Astrocyte of the spinal cord (primary cell): Measurements from ENCODE around the gene INPP4A.

ENCODE experiments used
- DNase-seq: peaks from one replicate; pipeline ENCODE4 v3.0.0; 2011; ENCODE audit warnings: low read depth, low spot score
- H3K4me3 ChIP-seq: 2 replicates; pipeline ENCODE4 v1.5.1; 2011; ENCODE audit warnings: low read depth, mild to moderate bottlenecking, low read length, moderate library complexity
- in situ Hi-C: cut with HindIII; loops from 2 replicates; pipeline ENCODE4 v1.10.0; 2017; ENCODE audit warnings: low sequenced_read_pairs
- TF ChIP-seq, protein P1 (sequence below): IDR thresholded peaks from 2 replicates; pipeline ENCODE4 v1.5.1; 2012; ENCODE audit warnings: low read depth, mild to moderate bottlenecking, low read length, inconsistent platforms

Gene INPP4A

DNA sequence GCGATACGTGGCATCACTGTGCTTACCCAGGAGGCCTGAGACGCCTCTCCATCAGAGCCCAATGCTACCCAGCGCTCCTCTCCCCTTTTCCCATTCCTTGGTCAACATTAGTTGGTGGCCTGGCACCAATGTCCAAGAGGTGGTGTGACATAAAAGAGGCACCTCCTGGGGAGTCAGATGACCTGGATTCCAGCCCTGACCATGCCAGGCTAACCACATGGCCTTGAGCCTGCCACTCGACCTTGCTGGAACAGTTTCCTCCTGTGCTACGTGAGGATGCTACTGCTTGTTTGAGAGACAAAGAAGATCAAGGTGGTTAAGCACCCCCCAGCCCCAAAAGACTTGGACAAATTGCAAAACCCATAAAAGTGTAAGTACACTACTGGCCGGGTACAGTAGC, 76.6 kb downstream of the INPP4A start:
- DNase-seq, result no peak
- no peak overlapping the region for H3K4me3 ChIP-seq
- in situ Hi-C loops, result no loop called here
- TF ChIP-seq, protein P1, sequence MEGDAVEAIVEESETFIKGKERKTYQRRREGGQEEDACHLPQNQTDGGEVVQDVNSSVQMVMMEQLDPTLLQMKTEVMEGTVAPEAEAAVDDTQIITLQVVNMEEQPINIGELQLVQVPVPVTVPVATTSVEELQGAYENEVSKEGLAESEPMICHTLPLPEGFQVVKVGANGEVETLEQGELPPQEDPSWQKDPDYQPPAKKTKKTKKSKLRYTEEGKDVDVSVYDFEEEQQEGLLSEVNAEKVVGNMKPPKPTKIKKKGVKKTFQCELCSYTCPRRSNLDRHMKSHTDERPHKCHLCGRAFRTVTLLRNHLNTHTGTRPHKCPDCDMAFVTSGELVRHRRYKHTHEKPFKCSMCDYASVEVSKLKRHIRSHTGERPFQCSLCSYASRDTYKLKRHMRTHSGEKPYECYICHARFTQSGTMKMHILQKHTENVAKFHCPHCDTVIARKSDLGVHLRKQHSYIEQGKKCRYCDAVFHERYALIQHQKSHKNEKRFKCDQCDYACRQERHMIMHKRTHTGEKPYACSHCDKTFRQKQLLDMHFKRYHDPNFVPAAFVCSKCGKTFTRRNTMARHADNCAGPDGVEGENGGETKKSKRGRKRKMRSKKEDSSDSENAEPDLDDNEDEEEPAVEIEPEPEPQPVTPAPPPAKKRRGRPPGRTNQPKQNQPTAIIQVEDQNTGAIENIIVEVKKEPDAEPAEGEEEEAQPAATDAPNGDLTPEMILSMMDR, result no peak

DNA sequence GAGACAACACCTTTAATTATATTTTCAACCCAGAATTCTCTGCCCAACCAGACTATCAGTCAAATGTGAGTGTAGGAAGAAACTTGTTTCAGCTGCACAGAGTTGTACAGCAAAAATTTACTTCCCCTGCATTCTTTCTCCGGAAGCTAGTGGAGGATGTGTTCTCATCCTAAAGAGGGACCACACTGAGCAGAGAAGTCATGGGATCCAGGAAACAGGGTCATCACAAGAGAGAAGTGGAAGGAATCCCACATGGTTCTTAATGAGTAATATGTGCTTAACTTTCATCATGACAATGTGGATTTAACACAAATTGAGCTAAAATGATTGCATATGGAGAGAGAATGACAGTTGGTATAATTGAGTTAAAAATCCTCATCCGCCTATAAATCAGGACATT, 78.2 kb downstream of the INPP4A start:
- no peak for DNase-seq
- H3K4me3 ChIP-seq, result no peak overlapping the region
- TF ChIP-seq, protein P1, result no peak
- in situ Hi-C loops, result no loop called here

DNA sequence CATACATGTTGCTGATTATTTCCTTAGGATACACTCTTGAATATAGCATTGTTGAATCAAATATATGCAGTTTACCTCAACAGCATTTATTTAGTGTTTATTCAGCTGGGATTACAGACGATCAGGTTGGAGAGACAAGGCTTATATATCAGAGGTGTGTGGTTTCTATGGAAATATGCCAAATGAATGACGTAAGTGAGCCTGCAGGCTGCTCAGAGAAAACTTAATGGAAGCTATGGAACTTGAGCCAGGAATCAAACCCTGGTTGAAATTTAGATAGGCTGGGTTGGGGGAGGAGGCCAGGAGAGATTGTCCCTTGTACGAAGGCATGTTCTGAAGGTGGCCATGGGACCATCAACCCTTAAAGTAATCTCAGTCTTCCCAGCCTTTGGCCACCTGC, 79.5 kb downstream of the INPP4A start:
- DNase-seq, result peak; percentile 63
- in situ Hi-C loops, result no loop called here
- H3K4me3 ChIP-seq, result no peak overlapping the region
- TF ChIP-seq, protein P1, result no peak

DNA sequence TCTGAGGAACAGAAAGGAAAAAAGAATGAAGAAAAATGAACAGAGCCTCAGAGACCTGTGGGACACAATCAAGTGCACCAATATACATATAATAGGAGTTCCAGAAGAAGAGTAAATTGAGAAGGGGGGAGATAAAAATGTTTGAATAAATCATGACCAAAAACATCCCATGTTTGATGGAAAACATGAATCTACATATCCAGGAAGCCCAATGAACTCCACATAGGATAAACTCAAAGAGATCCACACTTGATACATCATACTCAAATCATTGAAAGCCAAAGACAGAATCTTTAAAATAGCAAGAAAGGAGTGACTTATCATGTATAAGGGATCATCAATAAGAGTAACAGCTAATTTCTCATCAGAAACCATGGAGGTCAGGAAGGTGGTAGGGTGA, 83.7 kb downstream of the INPP4A start:
- TF ChIP-seq, protein P1, result no peak
- no peak for DNase-seq
- H3K4me3 ChIP-seq, result no peak overlapping the region
- in situ Hi-C loops, result no loop called here

DNA sequence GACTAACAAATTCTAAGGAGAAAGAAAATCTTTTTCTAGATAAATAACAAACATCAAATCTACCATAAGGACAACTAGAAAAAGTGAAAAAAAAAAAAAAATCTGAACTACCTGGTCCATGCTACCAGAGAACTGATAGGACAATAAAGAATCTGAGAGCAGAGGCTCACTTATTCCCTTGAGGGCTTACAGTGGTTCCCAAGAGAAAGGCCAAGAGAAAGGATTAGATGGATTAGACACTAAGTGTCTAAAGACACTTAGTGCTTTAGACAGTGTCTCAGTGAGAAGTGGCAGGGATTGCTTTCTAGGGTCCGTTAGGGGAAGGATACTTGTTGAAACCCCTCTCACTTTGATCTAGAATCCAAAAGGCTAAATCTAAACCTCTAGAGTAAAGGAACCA, 85.5 kb downstream of the INPP4A start:
- in situ Hi-C loops, result no loop called here
- TF ChIP-seq, protein P1, result no peak
- DNase-seq, result no peak
- H3K4me3 ChIP-seq, result no peak overlapping the region

DNA sequence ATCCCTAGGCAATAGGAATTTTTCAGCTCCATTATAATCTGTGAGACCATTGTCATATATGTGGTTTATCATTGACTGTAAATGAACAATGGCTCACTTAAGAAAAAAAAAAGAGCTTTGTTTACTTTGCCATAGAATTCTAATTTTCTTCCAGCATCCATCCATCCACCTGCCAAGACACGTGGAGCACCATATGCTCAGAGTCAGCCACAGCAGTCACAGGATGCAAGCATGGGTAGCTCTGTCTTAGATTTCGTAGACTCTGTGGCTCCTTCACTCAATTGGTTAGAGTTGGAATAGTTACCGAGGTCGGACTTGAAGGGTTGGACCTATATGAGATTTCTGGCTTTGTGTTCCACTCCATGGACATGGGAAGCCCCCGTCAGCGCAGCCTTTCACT, 88.1 kb downstream of the INPP4A start:
- H3K4me3 ChIP-seq, result no peak overlapping the region
- DNase-seq, result no peak
- in situ Hi-C loops, result no loop called here
- TF ChIP-seq, protein P1, result no peak

DNA sequence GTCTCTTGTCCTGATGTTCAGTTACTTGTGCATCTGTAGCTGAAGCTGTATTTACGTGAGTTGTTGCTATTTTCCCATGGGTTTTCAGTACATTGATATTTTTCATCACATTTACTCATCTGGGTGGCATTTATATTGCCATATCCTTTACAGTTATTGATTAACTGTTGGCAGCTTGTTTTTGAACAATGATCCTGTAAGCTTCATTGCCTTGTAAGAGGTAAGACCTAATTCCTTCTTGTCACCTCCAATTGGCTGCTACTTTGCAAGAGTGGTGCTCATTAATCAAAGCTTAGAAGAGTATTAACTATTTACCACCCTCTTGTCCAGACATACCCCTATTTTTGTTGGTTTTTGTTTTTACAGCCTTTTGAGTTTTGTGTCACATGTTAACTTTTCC, 88.9 kb downstream of the INPP4A start:
- in situ Hi-C loops, result no loop called here
- TF ChIP-seq, protein P1, result no peak
- no peak overlapping the region for H3K4me3 ChIP-seq
- no peak for DNase-seq
